Measurements from ENCODE around the gene PLCG1. TPM values are rescaled to one million over a fixed set of nuclear protein-coding genes. Genes with fewer than 3 reads are reported as not detected.

The PLCG1 gene
- polyA plus RNA-seq, 6 donors from 2014 or later: 1.6 to 18.1 (median 8.0) TPM

- DNase-seq (no peak), ATAC-seq (ENCODE audit: low read depth in 2 of 2) (no peak)
- Mint-ChIP-seq H3K4me3 (no peak overlapping the region), H3K27me3 (peaks cover 0 to 31% (median 4%) of the 10 kb centered on the region in 3 donors), H3K4me1 (peaks cover 15 to 23% (median 18%) of the 10 kb centered on the region in 3 donors), H3K9me3 (no peaks in the 10 kb centered on the region), H3K36me3 (peaks cover 31 to 53% of the 10 kb centered on the region in 2 donors), H3K27ac (no peak overlapping the region)
Observed at GRCh38 chr20:41168281-41169161, 31.2 kb downstream of the PLCG1 start.

GRCh38 chr20:41169162-41169690 lies 31.9 kb downstream of the PLCG1 start:
- Mint-ChIP-seq H3K4me1 (peaks cover 14 to 21% (median 15%) of the 10 kb centered on the region in 3 donors), H3K27ac (no peak overlapping the region), H3K27me3 (peaks cover 0 to 24% (median 1%) of the 10 kb centered on the region in 3 donors), H3K4me3 (no peak overlapping the region), H3K36me3 (peaks cover 26 to 46% of the 10 kb centered on the region in 2 donors), H3K9me3 (no peaks in the 10 kb centered on the region)
- ATAC-seq (ENCODE audit: low read depth in 2 of 2) (no peak), DNase-seq (no peak)

- H3K4me3 Mint-ChIP-seq: no peak overlapping the region
- no peaks in the 10 kb centered on the region for H3K9me3 Mint-ChIP-seq
- DNase-seq (no peak), ATAC-seq (ENCODE audit: low read depth in 2 of 2) (no peak)
- peaks cover 0 to 18% (median 0%) of the 10 kb centered on the region in 3 donors for H3K27me3 Mint-ChIP-seq
- H3K4me1 Mint-ChIP-seq: peaks cover 10 to 21% (median 15%) of the 10 kb centered on the region in 3 donors
- peaks cover 22 to 40% of the 10 kb centered on the region in 2 donors for H3K36me3 Mint-ChIP-seq
- H3K27ac Mint-ChIP-seq: no peak overlapping the region
Observed at GRCh38 chr20:41169791-41170351, 32.5 kb downstream of the PLCG1 start.

GRCh38 chr20:41170386-41171105 lies 33.2 kb downstream of the PLCG1 start:
- Mint-ChIP-seq H3K9me3 (no peaks in the 10 kb centered on the region), H3K27ac (peak overlapping the region in 2 of 6 donors; percentile 50 to 62), H3K36me3 (peaks cover 16 to 34% of the 10 kb centered on the region in 2 donors), H3K4me3 (no peak overlapping the region), H3K4me1 (peaks cover 10 to 21% (median 15%) of the 10 kb centered on the region in 3 donors), H3K27me3 (peaks cover 0 to 18% (median 0%) of the 10 kb centered on the region in 3 donors)
- ATAC-seq (ENCODE audit: low read depth in 2 of 2): no peak
- DNase-seq: no peak

- Mint-ChIP-seq H3K9me3 (no peaks in the 10 kb centered on the region), H3K27ac (peak overlapping the region in 2 of 6 donors; percentile 86 to 88), H3K27me3 (peaks cover 0 to 18% (median 0%) of the 10 kb centered on the region in 3 donors), H3K4me3 (no peak overlapping the region), H3K36me3 (peaks cover 10 to 22% of the 10 kb centered on the region in 2 donors), H3K4me1 (peaks cover 6 to 16% (median 15%) of the 10 kb centered on the region in 3 donors)
- no peak for ATAC-seq (ENCODE audit: low read depth in 2 of 2)
- no peak for DNase-seq
Observed at GRCh38 chr20:41171736-41172295, 34.5 kb downstream of the PLCG1 start.

- Mint-ChIP-seq H3K27me3 (peaks cover 0 to 18% (median 0%) of the 10 kb centered on the region in 3 donors), H3K27ac (peak overlapping the region in 1 of 6 donors; percentile 88), H3K36me3 (peaks cover 6 to 15% of the 10 kb centered on the region in 2 donors), H3K9me3 (no peaks in the 10 kb centered on the region), H3K4me1 (peaks cover 0 to 9% (median 8%) of the 10 kb centered on the region in 3 donors), H3K4me3 (no peak overlapping the region)
- DNase-seq: no peak
- ATAC-seq (ENCODE audit: low read depth in 2 of 2): no peak
Observed at GRCh38 chr20:41172296-41173140, 35.2 kb downstream of the PLCG1 start.

GRCh38 chr20:41173161-41173721 lies 35.9 kb downstream of the PLCG1 start:
- peaks cover 0 to 2% (median under 1%) of the 10 kb centered on the region in 3 donors for H3K4me1 Mint-ChIP-seq
- DNase-seq (peak; percentile 59), ATAC-seq (ENCODE audit: low read depth in 2 of 2) (peak; percentile 81 to 84)
- peaks cover 0 to 18% (median 0%) of the 10 kb centered on the region in 3 donors for H3K27me3 Mint-ChIP-seq
- H3K4me3 Mint-ChIP-seq: no peak overlapping the region
- peaks cover 6 to 14% of the 10 kb centered on the region in 2 donors for H3K36me3 Mint-ChIP-seq
- H3K9me3 Mint-ChIP-seq: no peaks in the 10 kb centered on the region
- peak overlapping the region in 2 of 6 donors; percentile 11 to 12 for H3K27ac Mint-ChIP-seq

GRCh38 chr20:41173791-41174341 lies 36.5 kb downstream of the PLCG1 start:
- no peak for ATAC-seq (ENCODE audit: low read depth in 2 of 2)
- Mint-ChIP-seq H3K9me3 (no peaks in the 10 kb centered on the region), H3K4me3 (no peak overlapping the region), H3K4me1 (peaks cover 0 to 2% (median 2%) of the 10 kb centered on the region in 3 donors), H3K27me3 (peaks cover 0 to 18% (median 0%) of the 10 kb centered on the region in 3 donors), H3K36me3 (peaks cover 6 to 14% of the 10 kb centered on the region in 2 donors), H3K27ac (no peak overlapping the region)
- no peak for DNase-seq

GRCh38 chr20:41174373-41174772 lies 37.0 kb downstream of the PLCG1 start:
- H3K4me3 Mint-ChIP-seq: no peak overlapping the region
- H3K36me3 Mint-ChIP-seq: peaks cover 6 to 14% of the 10 kb centered on the region in 2 donors
- DNase-seq (no peak), ATAC-seq (ENCODE audit: low read depth in 2 of 2) (no peak)
- H3K9me3 Mint-ChIP-seq: no peaks in the 10 kb centered on the region
- H3K27me3 Mint-ChIP-seq: peaks cover 0 to 18% (median 0%) of the 10 kb centered on the region in 3 donors
- H3K27ac Mint-ChIP-seq: peak overlapping the region in 4 of 6 donors; percentile 59 to 87 (median 81)
- H3K4me1 Mint-ChIP-seq: peaks cover 0 to 3% (median 2%) of the 10 kb centered on the region in 3 donors

- H3K4me3 Mint-ChIP-seq: no peak overlapping the region
- peak overlapping the region in 4 of 6 donors; percentile 37 to 87 (median 68) for H3K27ac Mint-ChIP-seq
- no peak for DNase-seq
- peaks cover 0 to 18% (median 0%) of the 10 kb centered on the region in 3 donors for H3K27me3 Mint-ChIP-seq
- peaks cover 6 to 10% of the 10 kb centered on the region in 2 donors for H3K36me3 Mint-ChIP-seq
- H3K9me3 Mint-ChIP-seq: no peaks in the 10 kb centered on the region
- ATAC-seq (ENCODE audit: low read depth in 2 of 2): no peak
- peaks cover 0 to 3% (median 2%) of the 10 kb centered on the region in 3 donors for H3K4me1 Mint-ChIP-seq
Observed at GRCh38 chr20:41174782-41175181, 37.4 kb downstream of the PLCG1 start.

- H3K9me3 Mint-ChIP-seq: no peaks in the 10 kb centered on the region
- H3K36me3 Mint-ChIP-seq: peaks cover 4 to 6% of the 10 kb centered on the region in 2 donors
- peak overlapping the region in 2 of 6 donors; percentile 37 to 80 for H3K27ac Mint-ChIP-seq
- ATAC-seq (ENCODE audit: low read depth in 2 of 2): no peak
- DNase-seq: no peak
- peaks cover 0 to 16% (median 0%) of the 10 kb centered on the region in 3 donors for H3K27me3 Mint-ChIP-seq
- peaks cover 0 to 3% (median 2%) of the 10 kb centered on the region in 3 donors for H3K4me1 Mint-ChIP-seq
- no peak overlapping the region for H3K4me3 Mint-ChIP-seq
Observed at GRCh38 chr20:41175201-41175651, 37.9 kb downstream of the PLCG1 start.

Data from naive B cell (primary cell).